Measurements from ENCODE around the gene DRC1.

DNA sequence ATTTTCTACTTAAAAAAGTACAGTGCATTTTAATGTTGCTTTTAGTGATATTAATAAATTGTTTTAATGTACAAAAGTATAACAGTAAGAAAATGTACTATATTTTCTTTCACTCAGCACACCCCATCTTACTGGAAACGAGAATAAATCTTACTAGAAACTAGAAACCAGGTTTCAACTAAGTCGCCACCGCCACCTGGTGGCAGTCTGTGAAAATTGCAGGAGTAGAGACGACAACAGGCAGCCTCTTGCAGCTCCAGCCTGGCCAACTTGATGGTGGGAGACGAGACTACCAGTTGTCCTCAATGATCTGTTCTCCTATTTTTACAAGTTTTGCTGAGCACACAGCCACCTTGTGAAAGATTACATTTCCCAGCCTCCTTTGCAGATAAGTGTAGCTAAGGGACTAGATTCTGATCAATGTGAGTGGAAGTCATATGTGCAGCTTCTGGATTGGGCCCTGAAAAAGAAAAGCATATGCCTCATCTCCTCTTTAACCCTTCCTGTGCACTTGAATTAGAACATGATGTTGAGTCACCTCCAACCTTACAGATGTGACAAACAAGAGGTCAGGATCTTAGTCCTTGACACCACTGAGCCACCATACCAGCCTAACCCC is 67.5 kb downstream of the DRC1 start:
- TF ChIP-seq EP300 (IDR thresholded peaks at IDR 0.05) (no peak), POLR2A (IDR thresholded peaks at IDR 0.05; ENCODE audit: low read depth) (no peak), POLR2AphosphoS5 (IDR thresholded peaks at IDR 0.05) (no peak)
- TF ChIP-seq, protein P1, sequence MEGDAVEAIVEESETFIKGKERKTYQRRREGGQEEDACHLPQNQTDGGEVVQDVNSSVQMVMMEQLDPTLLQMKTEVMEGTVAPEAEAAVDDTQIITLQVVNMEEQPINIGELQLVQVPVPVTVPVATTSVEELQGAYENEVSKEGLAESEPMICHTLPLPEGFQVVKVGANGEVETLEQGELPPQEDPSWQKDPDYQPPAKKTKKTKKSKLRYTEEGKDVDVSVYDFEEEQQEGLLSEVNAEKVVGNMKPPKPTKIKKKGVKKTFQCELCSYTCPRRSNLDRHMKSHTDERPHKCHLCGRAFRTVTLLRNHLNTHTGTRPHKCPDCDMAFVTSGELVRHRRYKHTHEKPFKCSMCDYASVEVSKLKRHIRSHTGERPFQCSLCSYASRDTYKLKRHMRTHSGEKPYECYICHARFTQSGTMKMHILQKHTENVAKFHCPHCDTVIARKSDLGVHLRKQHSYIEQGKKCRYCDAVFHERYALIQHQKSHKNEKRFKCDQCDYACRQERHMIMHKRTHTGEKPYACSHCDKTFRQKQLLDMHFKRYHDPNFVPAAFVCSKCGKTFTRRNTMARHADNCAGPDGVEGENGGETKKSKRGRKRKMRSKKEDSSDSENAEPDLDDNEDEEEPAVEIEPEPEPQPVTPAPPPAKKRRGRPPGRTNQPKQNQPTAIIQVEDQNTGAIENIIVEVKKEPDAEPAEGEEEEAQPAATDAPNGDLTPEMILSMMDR (IDR thresholded peaks at IDR 0.05) = peak in 2 of 3 experiments; percentile 7 to 43

Measured in esophagus muscularis mucosa (tissue), 4 donors.